H1 (cell line): ENCODE results near the gene UBASH3A. TPM values are rescaled to one million over a fixed set of nuclear protein-coding genes. Genes with fewer than 3 reads are reported as not detected.

ENCODE experiments used
- CTCF ChIA-PET: fragments of 300-600 bp; sonication (Branson Sonifier 250); formaldehyde crosslinking; loops from one replicate; lab custom pipeline; 2021; ENCODE audit not compliant: partially characterized antibody; lab: Charles Lee
- POLR2A ChIA-PET: fragments of 300-600 bp; sonication (Branson Sonifier 250); formaldehyde crosslinking; loops from one replicate; lab custom pipeline; 2021; ENCODE audit warnings: inconsistent platforms; ENCODE audit not compliant: partially characterized antibody; lab: Charles Lee
- DNase-seq, 2 experiments: peaks; one replicate each; pipeline versions ENCODE4 v3.0.0 to v3.0.0-alpha.2; 2010 to 2022; ENCODE audit warnings: low spot score in 2 of 2, low read depth in 1 of 2, mixed read lengths in 1 of 2
- FAIRE-seq: peaks from 2 replicates; lab custom pipeline; 2011; peaks lifted over from hg19 to GRCh38; lab: Jason Lieb, UNC
- H2AFZ ChIP-seq: 2 replicates; pipeline ENCODE4 v1.8.1; 2012; ENCODE audit warnings: low read length, inconsistent platforms
- H2AK5ac ChIP-seq: 2 replicates; pipeline ENCODE4 v1.6.1; 2013; ENCODE audit warnings: low read depth, low read length
- H2BK120ac ChIP-seq: replicated peaks from 2 replicates; pipeline ENCODE3; 2013; ENCODE audit warnings: low read depth, low read length, inconsistent platforms
- H2BK12ac ChIP-seq: 2 replicates; pipeline ENCODE4 v1.6.1; 2013; ENCODE audit warnings: low read depth, low read length
- H2BK15ac ChIP-seq: 2 replicates; pipeline ENCODE4 v1.6.1; 2013; ENCODE audit warnings: low read length
- H2BK20ac ChIP-seq: 2 replicates; pipeline ENCODE4 v1.6.1; 2013; ENCODE audit warnings: low read length
- H2BK5ac ChIP-seq: 2 replicates; pipeline ENCODE4 v1.6.1; 2013; ENCODE audit warnings: low read depth, low read length
- H3K14ac ChIP-seq: 2 replicates; pipeline ENCODE4 v1.6.1; 2013; ENCODE audit warnings: inconsistent platforms; ENCODE audit not compliant: insufficient read length
- H3K18ac ChIP-seq: 2 replicates; pipeline ENCODE4 v1.6.1; 2013; ENCODE audit warnings: low read length; ENCODE audit errors: extremely low read depth
- H3K23ac ChIP-seq: 2 replicates; pipeline ENCODE4 v1.6.1; 2013; ENCODE audit warnings: inconsistent platforms; ENCODE audit not compliant: insufficient read length
- H3K23me2 ChIP-seq: 2 replicates; pipeline ENCODE4 v1.6.1; 2013; ENCODE audit warnings: low read depth, low read length
- H3K27ac ChIP-seq: 2 replicates; pipeline ENCODE4 v1.6.1; 2011; ENCODE audit warnings: low read depth, low read length, inconsistent platforms
- H3K27me3 ChIP-seq, 4 experiments: replicated peaks in 1 of 4; 1 replicate in 1 of 4; 2 replicates in 3 of 4; pipeline versions ENCODE4 v1.6.1 to v1.8.1; 2011 to 2013; ENCODE audit warnings: low read length in 3 of 4, mild to moderate bottlenecking in 3 of 4, inconsistent platforms in 2 of 4, mixed read lengths in 2 of 4, moderate library complexity in 1 of 4; ENCODE audit not compliant: control insufficient read depth in 3 of 4, insufficient read depth in 3 of 4; ENCODE audit errors: extremely low read depth in 1 of 4
- H3K36me3 ChIP-seq, 4 experiments: 2 replicates each; pipeline versions ENCODE4 v1.6.1 to v1.8.1; 2011 to 2013; ENCODE audit warnings: mild to moderate bottlenecking in 4 of 4, low read length in 3 of 4, moderate library complexity in 2 of 4, control low read depth in 1 of 4, inconsistent platforms in 1 of 4; ENCODE audit not compliant: insufficient read depth in 4 of 4, control insufficient read depth in 2 of 4
- H3K4ac ChIP-seq: replicated peaks from 2 replicates; pipeline ENCODE3; 2013; ENCODE audit warnings: low read length, low read depth, mixed read lengths, inconsistent platforms; ENCODE audit not compliant: insufficient read length
- H3K4me1 ChIP-seq, 4 experiments: replicated peaks in 1 of 4; 1 replicate in 1 of 4; 2 replicates in 3 of 4; pipeline versions ENCODE4 v1.6.1 to v1.8.1; 2011 to 2013; ENCODE audit warnings: low read length in 3 of 4, inconsistent platforms in 2 of 4, mixed read lengths in 1 of 4; ENCODE audit not compliant: insufficient read depth in 4 of 4, control insufficient read depth in 3 of 4
- H3K4me2 ChIP-seq, 2 experiments: 2 replicates each; pipeline versions ENCODE4 v1.6.1 to v1.8.1; 2011 to 2013; ENCODE audit warnings: low read depth in 2 of 2, low read length in 2 of 2, control low read depth in 1 of 2, inconsistent platforms in 1 of 2, mild to moderate bottlenecking in 1 of 2; ENCODE audit not compliant: insufficient read depth in 1 of 2
- H3K4me3 ChIP-seq, 4 experiments: fragments of 200-600, 300-600 bp in 1 of 4; sonication (generic), shearing (Covaris generic), sonication (Bioruptor Twin) in 1 of 4; 2 replicates each; pipeline versions ENCODE4 v1.5.1 to v1.8.1; 2011 to 2016; ENCODE audit warnings: low read length in 4 of 4, low read depth in 3 of 4, control low read depth in 2 of 4, inconsistent platforms in 2 of 4, mild to moderate bottlenecking in 2 of 4, mixed read lengths in 1 of 4, moderate library complexity in 1 of 4; ENCODE audit not compliant: insufficient read depth in 2 of 4; ENCODE audit errors: extremely low read depth in 1 of 4
- H3K56ac ChIP-seq: replicated peaks from 2 replicates; pipeline ENCODE3; 2013; ENCODE audit warnings: low read depth, mild to moderate bottlenecking, mixed read lengths, low read length, inconsistent platforms; ENCODE audit not compliant: insufficient read length
- H3K79me1 ChIP-seq: 2 replicates; pipeline ENCODE4 v1.6.1; 2013; ENCODE audit warnings: low read depth, low read length, control low read depth
- H3K79me2 ChIP-seq, 2 experiments: 2 replicates each; pipeline versions ENCODE4 v1.6.1 to v1.8.1; 2012 to 2013; ENCODE audit warnings: low read length in 2 of 2, mild to moderate bottlenecking in 2 of 2, inconsistent platforms in 1 of 2; ENCODE audit not compliant: insufficient read depth in 2 of 2, control insufficient read depth in 1 of 2
- H3K9ac ChIP-seq, 4 experiments: replicated peaks in 1 of 4; 1 replicate in 1 of 4; 2 replicates in 3 of 4; pipeline versions ENCODE4 v1.6.1 to v1.8.1; 2011 to 2013; ENCODE audit warnings: low read depth in 3 of 4, low read length in 3 of 4, control low read depth in 2 of 4, mild to moderate bottlenecking in 2 of 4, moderate library complexity in 2 of 4, inconsistent platforms in 1 of 4; ENCODE audit errors: extremely low read depth in 1 of 4
- H3K9me3 ChIP-seq, 2 experiments: 2 replicates each; pipeline versions ENCODE4 v1.6.1 to v1.8.1; 2012 to 2013; ENCODE audit warnings: mild to moderate bottlenecking in 2 of 2, moderate library complexity in 2 of 2, control low read depth in 1 of 2, inconsistent platforms in 1 of 2, low read depth in 1 of 2, low read length in 1 of 2, mixed read lengths in 1 of 2; ENCODE audit not compliant: insufficient read depth in 2 of 2
- H4K20me1 ChIP-seq, 2 experiments: replicated peaks in 1 of 2; 2 replicates each; pipeline versions ENCODE3 to v1.8.1; 2011 to 2013; ENCODE audit warnings: inconsistent platforms in 2 of 2, low read length in 2 of 2, mild to moderate bottlenecking in 1 of 2; ENCODE audit not compliant: insufficient read depth in 2 of 2, control insufficient read depth in 1 of 2
- H4K5ac ChIP-seq: 2 replicates; pipeline ENCODE4 v1.6.1; 2013; ENCODE audit warnings: low read length, low read depth, mixed read lengths, inconsistent platforms; ENCODE audit not compliant: insufficient read length
- H4K8ac ChIP-seq: 2 replicates; pipeline ENCODE4 v1.8.0; 2013; ENCODE audit warnings: mild to moderate bottlenecking, moderate library complexity, low read length, inconsistent platforms; ENCODE audit not compliant: insufficient read depth; ENCODE audit errors: extremely low read depth
- H4K91ac ChIP-seq: replicated peaks from 2 replicates; pipeline ENCODE3; 2013; ENCODE audit warnings: low read length, mixed read lengths, inconsistent platforms; ENCODE audit not compliant: insufficient read length
- KDM4A ChIP-seq: IDR thresholded peaks from one replicate; pipeline ENCODE4 v1.7.1; 2012; ENCODE audit warnings: low read depth, mild to moderate bottlenecking, moderate library complexity, low read length, inconsistent platforms; ENCODE audit not compliant: severe bottlenecking
- TCF12 ChIP-seq: IDR thresholded peaks from 2 replicates; pipeline ENCODE4 v1.6.1; 2011; ENCODE audit warnings: low read depth, mild to moderate bottlenecking, low read length
- WGBS, 2 experiments: shearing (Covaris generic) in 1 of 2; methylation state at CpG; one replicate each; pipeline versions ENCODE4 v1.1.6 to v1.1.7; 2013 to 2015; ENCODE audit warnings: low lambda C conversion rate in 2 of 2, mixed read lengths in 2 of 2, inconsistent platforms in 1 of 2, low coverage in 1 of 2, missing lambda C conversion rate in 1 of 2; ENCODE audit not compliant: insufficient replicate concordance in 2 of 2, insufficient coverage in 1 of 2, insufficient read length in 1 of 2; ENCODE audit errors: extremely low coverage in 1 of 2, missing lambda C conversion rate in 1 of 2; 5-methylcytosine and 5-hydroxymethylcytosine counted together
- polyA plus RNA-seq, 7 experiments: library from polyadenylated mRNA; depleted of rRNA in 3 of 7; stranded (reverse) in 5 of 7; unstranded in 2 of 7; fragments of >200 nt in 5 of 7; fragments of 200-250 nt in 2 of 7; gene quantifications; 1 replicate in 5 of 7; 2 replicates in 1 of 7; 4 replicates in 1 of 7; pipeline versions ENCODE4 v1.2.1 to v1.2.3, GENCODE V29; 2011 to 2013; ENCODE audit warnings: missing spikeins in 2 of 7, mixed read lengths in 2 of 7
- total RNA-seq: library from RNA; stranded (reverse); fragmentation: NEBNext Ultra II Directional; extraction: Animal tissue kit (Norgen Biotek cat#: 25700); gene quantifications from 2 replicates; pipeline ENCODE4 v1.2.1, GENCODE V29; 2021

UBASH3A gene
- total and polyA plus RNA-seq, 2 of the 8 experiments (the other 6 are each of a cell fraction or from before 2014, with no cell fraction given): not detected

- H3K36me3 ChIP-seq: no peaks in the 10 kb centered on the region
- H3K4me1 ChIP-seq: peaks cover 1 to 13% (median 10%) of the 10 kb centered on the region in 4 experiments; a peak in 6 of 7 replicates
- no peak overlapping the region for H2BK5ac ChIP-seq
- no peak overlapping the region for H3K9ac ChIP-seq
- no peak overlapping the region for H3K4ac ChIP-seq
- no peak overlapping the region for H3K4me2 ChIP-seq
- 78% methylated on average over 14 of the region's 14 CpGs; no CpG with 5 or more reads in 1 of the 2 experiments for WGBS, 2 experiments
- no peaks in the 10 kb centered on the region for H4K20me1 ChIP-seq
- no peak overlapping the region for H3K27ac ChIP-seq
- no peak overlapping the region for H3K18ac ChIP-seq
- H3K9me3 ChIP-seq: peaks cover 2 to 3% of the 10 kb centered on the region in 2 experiments; a peak in 2 of 4 replicates
- no peaks in the 10 kb centered on the region for H3K27me3 ChIP-seq
- H3K79me1 ChIP-seq: no peaks in the 10 kb centered on the region
- ChIA-PET CTCF (no interaction called here), POLR2A (no interaction called here)
- no peak overlapping the region; a peak in 1 of 8 replicates for H3K4me3 ChIP-seq
- no peak overlapping the region for H3K23ac ChIP-seq
- no peak overlapping the region for H2AK5ac ChIP-seq
- 0 out of 2 replicates have a peak overlapping the region, but pooled peaks have one; percentile 15 for H2BK20ac ChIP-seq
- H2BK12ac ChIP-seq: no peak overlapping the region
- TF ChIP-seq KDM4A (no peak), TCF12 (peak; percentile 51; the same call in 1 of the 2 replicates)
- FAIRE-seq: no peak
- no peak overlapping the region for H2BK120ac ChIP-seq
- H3K14ac ChIP-seq: no peak overlapping the region
- H4K91ac ChIP-seq: no peak overlapping the region
- no peak for DNase-seq
- H3K23me2 ChIP-seq: no peaks in the 10 kb centered on the region; the same call in none of the 2 replicates
- H2BK15ac ChIP-seq: 0 out of 2 replicates have a peak overlapping the region, but pooled peaks have one; percentile 84
- H3K79me2 ChIP-seq: no peaks in the 10 kb centered on the region
- no peak overlapping the region for H3K56ac ChIP-seq
- no peak overlapping the region for H2AFZ ChIP-seq
- H4K8ac ChIP-seq: no peak overlapping the region; the same call in 1 of the 2 replicates
- no peak overlapping the region for H4K5ac ChIP-seq
Observed at GRCh38 chr21:42460391-42461184, 56.9 kb downstream of the UBASH3A start.
